ENCODE measurements around the gene GREM2. TPM values are rescaled to one million over a fixed set of nuclear protein-coding genes. Genes with fewer than 3 reads are reported as not detected.
A peak's percentile ranks its signal among the peaks of the same experiment; 100 is the strongest.

Gene GREM2
- total and polyA plus RNA-seq, 9 of the 15 experiments (the other 6 are each of a cell fraction or from before 2014, with no cell fraction given): 0.01 to 0.07 (median 0.05) TPM; not detected in 5

- intact Hi-C loops (cut with micrococcal nuclease): no loop called here
- H3K79me2 ChIP-seq (ENCODE audit: control insufficient read depth, insufficient read depth, low read length): no peaks in the 10 kb centered on the region
- DNase-seq (ENCODE audit: extremely low read depth in 1 of 4, low spot score in 3 of 4): peak in 1 of 4 experiments; percentile 5
- H4K20me1 ChIP-seq (replicated peaks; ENCODE audit: control insufficient read depth, insufficient read depth, low read length): no peaks in the 10 kb centered on the region
- 0% methylated on average over 6 of the region's 6 CpGs for WGBS (ENCODE audit: insufficient coverage, low coverage, missing lambda C conversion rate)
- FAIRE-seq: no peak
- no peak overlapping the region for H3K27ac ChIP-seq (ENCODE audit: extremely low read depth, low read depth, low read length)
- H3K36me3 ChIP-seq (ENCODE audit: control insufficient read depth, insufficient read depth, low read length): no peaks in the 10 kb centered on the region
- H2AFZ ChIP-seq (ENCODE audit: low read depth, low read length): no peak overlapping the region
- POLR2A ChIA-PET: no interaction called here
- CTCF ChIA-PET (ENCODE audit: low intra/inter-chr PET ratio): no interaction called here
- ATAC-seq: peak; percentile 40; the same call in 2 of the 3 replicates
- H3K4me3 ChIP-seq: no peak overlapping the region
- in situ Hi-C loops (cut with MboI): no loop called here
- BruUV-seq (replicated peaks): no TSS peak
- H3K9ac ChIP-seq (ENCODE audit: insufficient read depth in 1 of 2, low read depth in 2 of 2, low read length in 2 of 2): no peak overlapping the region
- H3K4me1 ChIP-seq (replicated peaks in 1 of 2; ENCODE audit: control insufficient read depth in 2 of 2, insufficient read depth in 2 of 2, low read length in 2 of 2): no peaks in the 10 kb centered on the region
- H3K9me3 ChIP-seq (replicated peaks; ENCODE audit: control insufficient read depth, insufficient read depth, low read depth, low read length): no peaks in the 10 kb centered on the region
- H3K4me2 ChIP-seq (ENCODE audit: insufficient read depth, low read length): no peak overlapping the region
- H3K27me3 ChIP-seq (ENCODE audit: control insufficient read depth in 2 of 2, insufficient read depth in 2 of 2, low read length in 2 of 2): no peaks in the 10 kb centered on the region
- H3K9me1 ChIP-seq (ENCODE audit: control insufficient read depth, insufficient read depth, low read length): no peaks in the 10 kb centered on the region
- no peak for TF ChIP-seq NCOR1 (IDR thresholded peaks at IDR 0.05)
- no peak for TF ChIP-seq ADNP (tag; IDR thresholded peaks at IDR 0.05)
- TF ChIP-seq SAFB2 (IDR thresholded peaks at IDR 0.05; ENCODE audit: borderline replicate concordance, low read depth, low read length, severe bottlenecking): no peak
- no peak for TF ChIP-seq SUPT5H (IDR thresholded peaks at IDR 0.05)
- no peak for TF ChIP-seq ZNF398 (CRISPR knock-in tag; IDR thresholded peaks at IDR 0.05)
- TF ChIP-seq, protein P1, sequence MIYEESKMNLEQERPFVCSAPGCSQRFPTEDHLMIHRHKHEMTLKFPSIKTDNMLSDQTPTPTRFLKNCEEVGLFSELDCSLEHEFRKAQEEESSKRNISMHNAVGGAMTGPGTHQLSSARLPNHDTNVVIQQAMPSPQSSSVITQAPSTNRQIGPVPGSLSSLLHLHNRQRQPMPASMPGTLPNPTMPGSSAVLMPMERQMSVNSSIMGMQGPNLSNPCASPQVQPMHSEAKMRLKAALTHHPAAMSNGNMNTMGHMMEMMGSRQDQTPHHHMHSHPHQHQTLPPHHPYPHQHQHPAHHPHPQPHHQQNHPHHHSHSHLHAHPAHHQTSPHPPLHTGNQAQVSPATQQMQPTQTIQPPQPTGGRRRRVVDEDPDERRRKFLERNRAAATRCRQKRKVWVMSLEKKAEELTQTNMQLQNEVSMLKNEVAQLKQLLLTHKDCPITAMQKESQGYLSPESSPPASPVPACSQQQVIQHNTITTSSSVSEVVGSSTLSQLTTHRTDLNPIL (CRISPR knock-in tag; IDR thresholded peaks at IDR 0.05): no peak
- no peak for TF ChIP-seq AFF1 (IDR thresholded peaks at IDR 0.05; ENCODE audit: low read depth in 1 of 2, partially characterized antibody in 2 of 2)
- TF ChIP-seq, protein P2, sequence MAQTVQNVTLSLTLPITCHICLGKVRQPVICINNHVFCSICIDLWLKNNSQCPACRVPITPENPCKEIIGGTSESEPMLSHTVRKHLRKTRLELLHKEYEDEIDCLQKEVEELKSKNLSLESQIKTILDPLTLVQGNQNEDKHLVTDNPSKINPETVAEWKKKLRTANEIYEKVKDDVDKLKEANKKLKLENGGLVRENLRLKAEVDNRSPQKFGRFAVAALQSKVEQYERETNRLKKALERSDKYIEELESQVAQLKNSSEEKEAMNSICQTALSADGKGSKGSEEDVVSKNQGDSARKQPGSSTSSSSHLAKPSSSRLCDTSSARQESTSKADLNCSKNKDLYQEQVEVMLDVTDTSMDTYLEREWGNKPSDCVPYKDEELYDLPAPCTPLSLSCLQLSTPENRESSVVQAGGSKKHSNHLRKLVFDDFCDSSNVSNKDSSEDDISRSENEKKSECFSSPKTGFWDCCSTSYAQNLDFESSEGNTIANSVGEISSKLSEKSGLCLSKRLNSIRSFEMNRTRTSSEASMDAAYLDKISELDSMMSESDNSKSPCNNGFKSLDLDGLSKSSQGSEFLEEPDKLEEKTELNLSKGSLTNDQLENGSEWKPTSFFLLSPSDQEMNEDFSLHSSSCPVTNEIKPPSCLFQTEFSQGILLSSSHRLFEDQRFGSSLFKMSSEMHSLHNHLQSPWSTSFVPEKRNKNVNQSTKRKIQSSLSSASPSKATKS (CRISPR knock-in tag; IDR thresholded peaks at IDR 0.05): no peak
- TF ChIP-seq, protein P3, sequence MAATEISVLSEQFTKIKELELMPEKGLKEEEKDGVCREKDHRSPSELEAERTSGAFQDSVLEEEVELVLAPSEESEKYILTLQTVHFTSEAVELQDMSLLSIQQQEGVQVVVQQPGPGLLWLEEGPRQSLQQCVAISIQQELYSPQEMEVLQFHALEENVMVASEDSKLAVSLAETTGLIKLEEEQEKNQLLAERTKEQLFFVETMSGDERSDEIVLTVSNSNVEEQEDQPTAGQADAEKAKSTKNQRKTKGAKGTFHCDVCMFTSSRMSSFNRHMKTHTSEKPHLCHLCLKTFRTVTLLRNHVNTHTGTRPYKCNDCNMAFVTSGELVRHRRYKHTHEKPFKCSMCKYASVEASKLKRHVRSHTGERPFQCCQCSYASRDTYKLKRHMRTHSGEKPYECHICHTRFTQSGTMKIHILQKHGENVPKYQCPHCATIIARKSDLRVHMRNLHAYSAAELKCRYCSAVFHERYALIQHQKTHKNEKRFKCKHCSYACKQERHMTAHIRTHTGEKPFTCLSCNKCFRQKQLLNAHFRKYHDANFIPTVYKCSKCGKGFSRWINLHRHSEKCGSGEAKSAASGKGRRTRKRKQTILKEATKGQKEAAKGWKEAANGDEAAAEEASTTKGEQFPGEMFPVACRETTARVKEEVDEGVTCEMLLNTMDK (IDR thresholded peaks at IDR 0.05; ENCODE audit: borderline replicate concordance, insufficient read depth, low read depth, low read length, poor library complexity, severe bottlenecking): no peak
Measured at GRCh38 chr1:240465531-240465940, 146.4 kb downstream of the GREM2 start.

Data from K562 (cell line).